Upper lobe of left lung (tissue), 6 donors: Measurements from ENCODE around the gene CALML6. TPM values are rescaled to one million over a fixed set of nuclear protein-coding genes. Genes with fewer than 3 reads are reported as not detected.

Experiments used
- ATAC-seq, 2 donors: fragments of 200-7000 bp; cut with Tn5 transposase; one replicate each; pipeline ENCODE4 v1.9.1; 2022; ENCODE audit warnings: mild to moderate bottlenecking in 2 of 2, moderate library complexity in 2 of 2; ENCODE audit not compliant: low FRiP score in 2 of 2
- DNase-seq, 2 donors: peaks; one replicate each; pipeline ENCODE4 v3.0.0-alpha.2; 2019 to 2020
- H3K27ac ChIP-seq, 4 donors: fragments of 200-600 bp; sonication (generic); one replicate each; pipeline ENCODE4 v1.5.1; 2016 to 2019
- H3K27me3 ChIP-seq, 4 donors: fragments of 200-600 bp; sonication (generic); one replicate each; pipeline ENCODE4 v1.5.1; 2017 to 2019
- H3K36me3 ChIP-seq, 4 donors: fragments of 200-600 bp; sonication (generic); one replicate each; pipeline ENCODE4 v1.5.1; 2016 to 2019
- H3K4me1 ChIP-seq, 4 donors: fragments of 200-600 bp; sonication (generic); one replicate each; pipeline ENCODE4 v1.5.1; 2018 to 2019
- H3K4me3 ChIP-seq, 4 donors: fragments of 200-600 bp; sonication (generic); one replicate each; pipeline ENCODE4 v1.5.1; 2017 to 2019; ENCODE audit warnings: mild to moderate bottlenecking in 2 of 4, moderate library complexity in 1 of 4
- H3K9me3 ChIP-seq, 4 donors: fragments of 200-600 bp; sonication (generic); one replicate each; pipeline ENCODE4 v1.5.1; 2018 to 2019
- EP300 ChIP-seq, 4 donors: sonication (generic); formaldehyde crosslinking; IDR thresholded peaks; one replicate each; pipeline ENCODE4 v1.5.1; 2017; ENCODE audit warnings: antibody characterized with exemption in 4 of 4, control low read depth in 2 of 4
- POLR2A ChIP-seq, 4 donors: fragments of 450-650 bp; IDR thresholded peaks; one replicate each; pipeline ENCODE4 v1.5.1; 2016 to 2017; ENCODE audit warnings: antibody characterized with exemption in 4 of 4, mild to moderate bottlenecking in 2 of 4
- POLR2AphosphoS5 ChIP-seq, 2 donors: sonication (generic); formaldehyde crosslinking; IDR thresholded peaks; one replicate each; pipeline ENCODE4 v1.5.1; 2017; ENCODE audit warnings: antibody characterized with exemption in 2 of 2
- WGBS, 2 donors: methylation state at CpG; one replicate each; pipeline ENCODE4 v1.1.5; 2017 to 2018; 5-methylcytosine and 5-hydroxymethylcytosine counted together
- total RNA-seq, 6 donors: library from RNA; depleted of rRNA in 4 of 6; stranded (reverse); fragments of >200 nt in 4 of 6; gene quantifications; one replicate each; pipeline versions ENCODE4 v1.1.0 to v1.2.1, GENCODE V29; 2016 to 2021
- TF ChIP-seq, protein P1 (sequence below), 6 experiments: fragments of 450-650 bp in 4 of 6; fragments of 200-600 bp in 2 of 6; sonication (generic) in 2 of 6; IDR thresholded peaks; one replicate each; pipeline ENCODE4 v1.5.1; 2016 to 2019; ENCODE audit warnings: antibody characterized with exemption in 6 of 6
- donor health status: DM: no; HTN: no; CAD: no; lungs with moderate emphysema.
- donor health status: DM: no; HTN: yes; CAD: no; lungs with severe emphysema.

CALML6 gene
- total RNA-seq, 6 donors from 2014 or later, result 0.37 to 0.57 (median 0.39) TPM; not detected in 3

GRCh38 chr1:1911350-1912041, 3.6 kb upstream of the CALML6 start:
- TF ChIP-seq POLR2AphosphoS5 (IDR thresholded peaks at IDR 0.05) (no peak), EP300 (IDR thresholded peaks at IDR 0.05) (no peak), POLR2A (IDR thresholded peaks at IDR 0.05) (no peak)
- TF ChIP-seq, protein P1, sequence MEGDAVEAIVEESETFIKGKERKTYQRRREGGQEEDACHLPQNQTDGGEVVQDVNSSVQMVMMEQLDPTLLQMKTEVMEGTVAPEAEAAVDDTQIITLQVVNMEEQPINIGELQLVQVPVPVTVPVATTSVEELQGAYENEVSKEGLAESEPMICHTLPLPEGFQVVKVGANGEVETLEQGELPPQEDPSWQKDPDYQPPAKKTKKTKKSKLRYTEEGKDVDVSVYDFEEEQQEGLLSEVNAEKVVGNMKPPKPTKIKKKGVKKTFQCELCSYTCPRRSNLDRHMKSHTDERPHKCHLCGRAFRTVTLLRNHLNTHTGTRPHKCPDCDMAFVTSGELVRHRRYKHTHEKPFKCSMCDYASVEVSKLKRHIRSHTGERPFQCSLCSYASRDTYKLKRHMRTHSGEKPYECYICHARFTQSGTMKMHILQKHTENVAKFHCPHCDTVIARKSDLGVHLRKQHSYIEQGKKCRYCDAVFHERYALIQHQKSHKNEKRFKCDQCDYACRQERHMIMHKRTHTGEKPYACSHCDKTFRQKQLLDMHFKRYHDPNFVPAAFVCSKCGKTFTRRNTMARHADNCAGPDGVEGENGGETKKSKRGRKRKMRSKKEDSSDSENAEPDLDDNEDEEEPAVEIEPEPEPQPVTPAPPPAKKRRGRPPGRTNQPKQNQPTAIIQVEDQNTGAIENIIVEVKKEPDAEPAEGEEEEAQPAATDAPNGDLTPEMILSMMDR (IDR thresholded peaks at IDR 0.05), result no peak
- Histone ChIP-seq H3K4me1 (peaks cover 8 to 19% (median 13%) of the 10 kb centered on the region in 4 donors), H3K36me3 (no peaks in the 10 kb centered on the region)

DNA sequence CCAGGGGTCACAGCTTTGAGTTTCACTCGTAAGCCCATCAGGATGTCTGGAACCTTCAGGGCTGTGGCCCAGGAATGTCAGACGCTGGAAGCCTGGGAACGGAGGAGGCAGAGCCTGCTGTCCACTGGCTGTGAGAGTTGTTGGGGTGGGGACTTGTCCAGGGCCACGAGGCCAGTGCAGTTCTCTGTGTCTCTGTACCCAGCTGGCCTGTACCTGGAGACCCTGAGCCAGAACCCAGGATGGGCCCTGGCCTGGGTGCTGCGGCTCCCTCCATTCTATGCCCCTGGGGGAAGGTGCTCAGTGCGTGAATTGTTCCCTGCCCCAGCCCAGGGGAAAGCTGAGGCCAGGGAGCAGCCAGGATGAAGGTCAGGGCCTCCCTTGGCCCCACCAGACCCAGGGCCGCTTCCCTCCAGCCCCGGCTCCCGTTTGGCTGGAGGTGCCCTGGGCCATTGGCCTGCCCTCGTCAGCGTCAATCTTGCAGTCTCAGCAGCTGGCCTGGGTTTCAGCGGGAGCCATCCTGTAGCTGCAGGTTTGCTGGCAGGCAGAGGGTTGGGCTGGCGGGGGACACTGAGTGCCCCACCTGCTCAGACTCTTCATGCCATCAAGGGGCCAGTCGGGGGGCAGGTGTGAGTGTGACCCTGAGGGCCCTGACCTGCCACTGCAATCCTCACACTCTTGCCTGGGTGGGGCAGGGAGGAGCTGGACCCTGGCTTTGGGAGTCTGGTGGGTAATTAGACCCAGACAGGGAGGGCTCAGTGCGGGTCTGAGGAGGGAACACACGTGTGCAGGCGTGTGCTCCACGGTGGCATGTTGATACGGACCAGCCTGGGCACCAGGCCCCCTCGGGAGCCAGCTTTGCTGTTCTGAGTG, 724 bp upstream of the CALML6 start:
- no peak overlapping the region for H3K27ac ChIP-seq
- no peak for TF ChIP-seq EP300 (IDR thresholded peaks at IDR 0.05)
- no peak for TF ChIP-seq POLR2AphosphoS5 (IDR thresholded peaks at IDR 0.05)
- TF ChIP-seq, protein P1 (IDR thresholded peaks at IDR 0.05), result no peak
- no peak for TF ChIP-seq POLR2A (IDR thresholded peaks at IDR 0.05)
- peaks cover 13 to 20% (median 16%) of the 10 kb centered on the region in 4 donors for H3K4me1 ChIP-seq
- H3K4me3 ChIP-seq, result no peak overlapping the region
- H3K9me3 ChIP-seq, result no peaks in the 10 kb centered on the region
- H3K27me3 ChIP-seq, result no peaks in the 10 kb centered on the region
- no peaks in the 10 kb centered on the region for H3K36me3 ChIP-seq
- ATAC-seq (no peak), DNase-seq (peak in 1 of 2 donors; percentile 50)
- 72 to 77% methylated on average over 8 to 20 of the region's 20 CpGs for WGBS, 2 donors

More at GRCh38 chr1:1911350-1912041, 3.6 kb upstream of the CALML6 start:
- no peak overlapping the region for H3K27ac ChIP-seq
- ATAC-seq, result no peak
- WGBS, 2 donors, result 85% methylated on average over 13 of the region's 13 CpGs
- H3K4me3 ChIP-seq, result no peak overlapping the region
- DNase-seq, result no peak
- no peaks in the 10 kb centered on the region for H3K9me3 ChIP-seq
- no peaks in the 10 kb centered on the region for H3K27me3 ChIP-seq

DNA sequence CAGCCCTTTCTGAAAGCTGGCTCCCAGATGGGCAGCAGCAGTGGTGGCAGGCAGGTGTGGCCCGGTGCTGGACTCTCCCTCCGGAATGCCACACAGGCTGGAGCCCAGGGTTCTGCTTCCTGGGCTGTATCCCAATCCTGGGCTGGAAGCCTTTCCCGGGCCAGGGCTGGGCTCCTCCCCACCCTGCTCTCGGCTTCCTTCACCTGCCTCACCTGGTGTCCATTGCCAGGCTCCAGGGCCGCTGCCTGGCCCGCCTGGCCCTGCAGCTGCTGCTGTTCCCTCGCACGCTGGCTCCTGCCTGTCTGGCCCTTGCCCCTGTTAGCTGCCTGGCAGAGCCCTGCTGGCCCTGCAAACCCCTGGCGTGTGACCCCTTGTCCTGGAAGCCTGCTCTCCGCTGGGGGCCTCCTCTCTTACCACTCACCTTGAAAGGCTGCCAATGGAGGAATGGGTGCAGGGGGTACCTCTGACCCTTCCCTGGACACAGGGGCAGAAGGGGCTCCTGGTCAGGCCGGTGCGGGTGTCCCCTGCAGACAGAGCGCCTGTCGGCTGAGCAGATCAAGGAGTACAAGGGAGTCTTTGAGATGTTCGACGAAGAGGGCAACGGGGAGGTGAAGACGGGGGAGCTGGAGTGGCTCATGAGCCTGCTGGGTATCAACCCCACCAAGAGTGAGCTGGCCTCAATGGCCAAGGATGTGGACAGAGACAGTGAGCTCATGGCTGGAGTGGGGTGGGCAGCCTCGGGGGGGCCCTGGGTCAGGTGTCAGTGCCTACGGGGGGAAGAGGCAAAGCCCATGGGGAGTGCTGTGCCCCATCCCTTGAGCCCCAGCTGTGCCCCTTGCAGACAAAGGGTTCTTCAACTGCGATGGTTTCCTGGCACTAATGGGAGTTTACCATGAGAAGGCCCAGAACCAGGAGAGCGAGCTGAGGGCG, 1.1 kb downstream of the CALML6 start:
- no peaks in the 10 kb centered on the region for H3K36me3 ChIP-seq
- ATAC-seq (no peak), DNase-seq (peak in 1 of 2 donors; percentile 72)
- 87 to 92% methylated on average over 10 to 20 of the region's 23 CpGs for WGBS, 2 donors
- TF ChIP-seq, protein P1 (IDR thresholded peaks at IDR 0.05), result no peak
- TF ChIP-seq POLR2AphosphoS5 (IDR thresholded peaks at IDR 0.05) (no peak), EP300 (IDR thresholded peaks at IDR 0.05) (no peak), POLR2A (IDR thresholded peaks at IDR 0.05) (no peak)
- peaks cover 14 to 22% (median 16%) of the 10 kb centered on the region in 4 donors for H3K4me1 ChIP-seq
- H3K27ac ChIP-seq, result no peak overlapping the region
- H3K4me3 ChIP-seq, result no peak overlapping the region
- no peaks in the 10 kb centered on the region for H3K27me3 ChIP-seq
- H3K9me3 ChIP-seq, result no peaks in the 10 kb centered on the region

- ATAC-seq (no peak), DNase-seq (peak in 1 of 2 donors; percentile 69)
- H3K4me1 ChIP-seq, result peaks cover 14 to 22% (median 16%) of the 10 kb centered on the region in 4 donors
- no peak overlapping the region for H3K4me3 ChIP-seq
- no peak overlapping the region for H3K27ac ChIP-seq
- H3K9me3 ChIP-seq, result no peaks in the 10 kb centered on the region
- WGBS, 2 donors, result 68 to 72% methylated on average over 18 of the region's 19 CpGs
- no peaks in the 10 kb centered on the region for H3K36me3 ChIP-seq
- TF ChIP-seq, protein P1 (IDR thresholded peaks at IDR 0.05), result no peak
- TF ChIP-seq POLR2AphosphoS5 (IDR thresholded peaks at IDR 0.05) (no peak), EP300 (IDR thresholded peaks at IDR 0.05) (no peak), POLR2A (IDR thresholded peaks at IDR 0.05) (no peak)
- H3K27me3 ChIP-seq, result no peaks in the 10 kb centered on the region
Observed at GRCh38 chr1:1916851-1917251, 1.8 kb downstream of the CALML6 start.
